Activated T-helper 1 cell treated with anti-CD3 and anti-CD28 coated beads, Interleukin-2, amount 50 U/mL, for 16 hours (primary cell): Measurements from ENCODE around the gene CFAP100.

Experiments used
- DNase-seq, 2 donors: peaks; one replicate each; pipeline ENCODE4 v3.0.0-alpha.2; 2020; ENCODE audit warnings: low read depth in 1 of 2, low spot score in 1 of 2

The CFAP100 gene

GRCh38 chr3:126439346-126439967 is 44.7 kb downstream of the CFAP100 start:
- no peak for DNase-seq

GRCh38 chr3:126439968-126440708 is 45.4 kb downstream of the CFAP100 start:
- DNase-seq = no peak

- no peak for DNase-seq
These were observed 45.9 kb downstream of the CFAP100 start for GRCh38 chr3:126440709-126440995.

DNA sequence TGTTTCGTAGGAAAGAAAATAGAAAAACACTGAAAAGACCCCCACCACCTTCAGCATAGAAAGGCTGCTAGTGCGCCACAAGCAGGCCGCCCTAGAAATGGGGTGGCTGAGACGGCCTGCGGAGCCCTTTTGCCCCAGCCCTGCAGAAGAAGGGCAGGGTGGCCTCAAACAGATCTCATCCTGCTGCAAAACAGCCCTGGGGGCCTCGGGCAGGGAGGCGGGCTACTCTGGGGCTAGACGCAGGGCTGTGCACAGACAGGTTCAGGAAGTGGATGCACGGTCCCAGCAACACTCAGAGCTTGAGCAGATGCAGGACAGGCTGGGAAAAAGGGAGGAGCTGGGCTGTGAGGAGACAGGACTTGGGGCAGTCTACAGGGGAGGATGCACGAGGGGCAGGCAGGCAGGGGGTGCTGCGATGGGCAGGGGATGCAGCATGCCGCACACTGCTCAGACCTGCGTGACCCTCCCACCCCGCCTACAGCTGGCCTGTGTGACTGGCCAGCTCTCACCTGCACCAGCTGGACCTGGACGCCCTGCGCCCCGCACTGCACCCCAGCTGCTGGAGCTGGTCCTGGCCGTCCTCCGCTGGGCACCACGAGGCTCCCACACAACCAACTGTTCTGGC is 46.7 kb downstream of the CFAP100 start:
- DNase-seq = no peak

- no peak for DNase-seq
These were observed 47.6 kb downstream of the CFAP100 start for GRCh38 chr3:126442094-126442855.

DNA sequence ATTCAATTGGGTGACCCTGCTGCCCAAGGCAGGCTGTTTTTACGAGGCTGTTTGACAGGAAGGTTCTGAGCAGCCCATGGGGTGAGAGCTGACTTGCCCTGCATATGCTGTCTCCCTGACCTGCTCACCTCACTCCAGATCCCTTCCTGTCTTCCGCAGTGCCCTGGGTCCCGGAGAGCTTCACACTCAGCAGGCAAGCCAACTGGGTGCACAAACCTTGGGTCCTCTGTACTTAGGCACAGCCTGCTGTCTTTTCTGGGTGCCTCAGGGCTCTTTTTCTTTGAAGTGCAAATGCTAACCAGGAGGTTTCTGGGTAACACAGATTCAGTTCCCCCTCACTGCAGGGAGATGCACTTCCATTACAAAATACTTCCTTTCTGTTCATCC is 48.1 kb downstream of the CFAP100 start:
- no peak for DNase-seq

- DNase-seq = no peak
These were observed 50.8 kb downstream of the CFAP100 start for GRCh38 chr3:126445506-126445905.

- no peak for DNase-seq
These were observed 51.6 kb downstream of the CFAP100 start for GRCh38 chr3:126446301-126446700.

DNA sequence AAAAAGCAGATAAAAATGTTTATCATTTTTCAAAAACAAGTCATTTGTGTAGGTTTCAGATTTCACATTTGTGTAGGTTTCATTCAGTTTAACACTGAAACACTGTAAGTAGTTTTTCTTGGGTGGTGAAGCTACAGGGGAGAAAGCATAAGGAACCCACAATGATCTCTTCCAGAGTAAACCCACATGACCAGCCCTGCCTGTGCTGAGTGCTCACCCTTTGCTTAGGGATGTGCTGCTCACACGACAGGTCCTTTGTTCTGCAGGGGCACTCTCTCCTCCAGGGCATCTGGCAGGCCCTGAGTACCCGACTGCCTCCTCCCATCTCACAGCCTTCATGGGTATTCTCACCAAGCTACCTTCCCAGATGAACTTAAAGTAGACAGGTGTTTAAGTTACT is 52.1 kb downstream of the CFAP100 start:
- no peak for DNase-seq

DNA sequence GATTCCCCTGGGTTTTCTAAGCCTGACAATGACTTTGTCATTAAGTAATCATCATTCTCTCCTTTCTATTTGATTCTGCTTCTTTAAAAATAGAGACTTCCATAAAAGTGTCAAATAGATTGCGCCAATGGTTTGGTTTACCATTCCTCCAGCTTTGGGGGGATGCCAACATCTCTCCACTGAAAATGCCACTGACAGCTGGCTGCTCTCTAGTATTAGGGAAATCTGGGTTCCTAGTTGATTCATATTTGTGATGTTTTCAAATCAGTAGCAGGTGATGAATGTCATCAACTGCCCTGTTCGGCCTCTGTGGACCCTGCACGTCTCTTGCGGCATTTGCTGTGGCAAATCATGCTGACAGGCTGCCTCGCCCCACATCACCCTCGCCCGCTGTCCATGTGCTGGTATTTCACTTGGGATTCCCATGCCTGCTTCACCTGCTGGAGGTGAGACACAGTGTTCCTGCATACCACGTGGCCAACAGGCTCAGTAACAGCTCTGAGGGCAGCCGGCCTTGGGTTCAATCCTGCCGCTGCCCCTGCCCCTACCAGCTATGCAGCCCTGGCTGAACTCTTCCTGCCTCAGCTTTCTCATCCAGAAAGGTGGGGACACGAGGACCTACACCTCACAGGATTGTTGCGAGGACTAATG is 52.9 kb downstream of the CFAP100 start:
- DNase-seq = no peak

DNA sequence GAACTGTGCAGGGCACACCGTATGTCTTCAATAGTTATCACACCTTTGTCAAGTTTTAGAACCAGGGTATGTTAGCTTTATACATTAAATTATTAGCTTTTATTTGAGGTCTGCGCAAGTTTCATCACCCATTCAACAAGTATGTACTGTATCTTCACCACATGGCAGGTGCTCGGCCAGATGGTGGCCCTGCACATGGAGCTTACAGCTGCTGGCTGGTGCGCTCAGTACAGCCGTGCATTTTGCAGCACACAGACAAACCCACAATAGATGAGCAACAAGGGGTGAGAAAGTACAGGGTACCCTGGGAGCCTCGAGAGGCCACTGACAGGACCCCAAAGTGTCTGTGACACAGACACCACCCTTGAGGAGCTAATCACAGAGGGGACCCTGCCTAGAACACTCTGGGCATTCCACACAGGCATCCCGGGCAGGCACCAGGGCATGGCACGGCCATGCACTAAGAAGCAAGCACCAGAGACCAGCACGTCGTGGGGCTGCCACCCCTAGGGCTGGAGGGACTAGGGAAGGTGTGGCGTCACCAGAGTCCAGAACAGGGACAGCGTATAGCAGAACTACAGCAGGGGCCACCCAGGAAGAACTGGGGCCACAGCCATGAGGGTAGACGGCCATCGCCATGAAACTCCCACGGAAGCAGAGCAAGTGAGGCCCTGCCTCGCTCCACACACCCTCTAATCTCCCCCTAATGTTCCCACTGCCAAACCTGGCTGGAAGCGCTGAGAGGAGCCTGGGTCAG is 53.6 kb downstream of the CFAP100 start:
- no peak for DNase-seq

DNA sequence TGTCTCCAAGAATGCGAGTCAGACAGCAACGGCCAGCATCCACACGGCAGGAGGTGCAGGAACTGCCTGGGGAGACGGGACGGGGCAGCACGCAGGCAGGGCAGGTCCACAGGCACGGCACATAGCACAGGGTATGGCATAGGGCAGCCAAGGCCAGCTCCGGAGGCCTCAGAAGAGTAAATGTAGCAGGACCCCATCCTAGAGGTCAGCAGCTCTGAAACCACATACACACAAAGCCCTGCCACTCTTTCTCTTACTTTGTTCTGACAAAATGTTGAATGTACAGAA is 54.1 kb downstream of the CFAP100 start:
- no peak for DNase-seq

GRCh38 chr3:126449621-126450051 is 54.9 kb downstream of the CFAP100 start:
- no peak for DNase-seq

- DNase-seq = no peak
These were observed 55.5 kb downstream of the CFAP100 start for GRCh38 chr3:126450219-126450618.

DNA sequence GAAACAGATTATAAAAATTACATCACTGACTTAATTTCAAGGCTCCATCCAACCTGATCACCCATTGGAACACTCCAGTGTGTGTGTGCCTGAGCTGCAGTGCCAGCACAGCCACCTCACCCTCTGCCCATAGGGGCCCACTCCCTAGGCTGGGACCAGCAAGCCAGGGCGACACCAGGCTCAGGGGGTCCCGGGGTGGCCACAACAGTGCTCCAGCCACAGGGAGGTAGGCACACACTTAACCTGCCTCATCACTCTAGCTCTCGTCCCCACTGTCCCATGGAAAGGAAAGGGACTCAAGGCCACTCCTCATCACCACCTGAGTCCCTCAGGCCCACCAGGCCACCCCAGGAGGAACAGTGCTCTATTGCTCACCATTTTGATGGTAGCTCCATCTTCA is 56.0 kb downstream of the CFAP100 start:
- DNase-seq = no peak

DNA sequence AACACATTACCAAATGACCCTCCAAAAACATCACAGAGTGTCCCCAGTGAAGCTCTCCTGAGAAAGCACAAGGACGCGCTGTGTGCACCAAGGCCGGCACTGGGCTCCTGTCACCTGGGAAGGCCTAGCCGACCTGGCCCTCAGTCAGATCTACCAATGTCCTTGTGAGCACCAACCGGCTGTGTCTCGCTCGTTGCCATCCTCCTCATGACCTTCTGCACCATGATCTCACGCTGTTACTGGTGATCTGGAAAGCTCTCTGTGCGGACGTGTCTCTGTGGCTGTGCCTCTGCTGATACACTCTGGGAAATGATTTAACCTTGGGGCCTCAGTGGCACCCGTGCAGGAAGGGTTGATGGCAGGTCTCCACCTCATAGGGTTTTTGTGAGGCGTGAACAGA is 56.8 kb downstream of the CFAP100 start:
- no peak for DNase-seq

DNA sequence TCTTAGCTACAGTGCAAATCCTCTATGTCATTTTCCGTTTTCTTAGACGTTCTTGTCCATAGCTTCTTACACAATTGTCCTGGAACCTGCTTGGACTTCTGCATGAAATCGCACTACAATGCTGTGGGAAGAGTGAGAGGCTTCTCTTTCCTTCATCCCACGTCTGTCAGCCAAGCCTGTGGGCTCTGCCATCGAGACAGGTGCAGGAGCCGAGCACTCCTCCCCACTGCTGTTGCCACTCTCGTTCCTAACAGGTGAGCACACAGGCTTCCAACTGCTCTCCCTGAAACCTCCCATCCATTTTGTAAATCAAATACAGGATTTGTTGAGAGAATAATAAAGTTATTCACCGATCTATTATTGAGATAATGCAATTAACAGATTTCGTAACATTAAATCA is 57.5 kb downstream of the CFAP100 start:
- no peak for DNase-seq

DNA sequence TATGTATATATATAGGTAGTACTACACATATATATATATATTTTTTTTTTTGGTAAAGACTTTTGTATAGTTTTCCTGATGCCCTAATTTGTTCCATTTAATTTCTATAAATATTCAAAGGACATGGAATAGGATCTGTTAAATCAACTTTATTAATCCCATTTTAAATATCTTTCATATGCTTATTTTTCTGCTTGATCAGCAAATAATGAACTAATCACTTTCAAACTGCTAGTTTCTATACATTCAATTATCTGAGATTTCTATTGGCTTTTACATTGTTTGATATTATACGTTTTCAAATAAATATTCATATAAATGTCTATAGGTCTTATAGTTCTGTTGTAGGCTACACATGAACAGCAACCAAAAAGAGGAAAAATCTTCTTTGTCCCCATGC is 59.3 kb downstream of the CFAP100 start:
- no peak for DNase-seq

GRCh38 chr3:126454437-126455198 is 59.9 kb downstream of the CFAP100 start:
- no peak for DNase-seq

DNA sequence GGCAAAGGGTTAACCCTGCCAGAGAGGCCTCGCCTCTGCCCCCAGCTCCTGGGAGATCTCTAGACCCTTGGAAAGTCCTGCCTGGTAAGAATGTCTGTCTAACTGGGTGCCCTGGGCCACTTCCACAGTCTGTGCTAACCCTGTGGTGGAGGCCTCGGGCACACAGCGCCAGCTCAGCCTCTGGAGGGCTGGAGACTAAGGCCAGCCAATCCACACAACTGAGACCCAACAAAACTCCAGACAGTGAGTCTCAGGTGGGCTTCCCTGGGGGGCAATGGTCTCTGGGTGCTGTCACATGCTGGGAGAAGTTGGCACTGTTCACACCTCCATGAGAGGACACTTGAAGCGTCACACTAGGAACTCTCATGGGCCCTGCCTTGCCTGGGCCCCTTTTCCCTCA is 61.5 kb downstream of the CFAP100 start:
- no peak for DNase-seq
